NCI-H510A (cell line): ENCODE results near the gene ACSL5.
"Not testable (repeated sequence)": the region's sequence is repeated elsewhere in the genome, so short reads cannot be mapped to it uniquely, and the experiment has no call there.

Experiments
- DNase-seq: peaks from one replicate; lab custom pipeline; 2025; lab: John Stamatoyannopoulos, UW

The ACSL5 gene

GRCh38 chr10:112376396-112376790, 2.5 kb downstream of the ACSL5 start:
- DNase-seq = no peak

- DNase-seq = not testable (repeated sequence)
Observed at GRCh38 chr10:112377116-112377515, 3.2 kb downstream of the ACSL5 start.

- no peak for DNase-seq
Observed at GRCh38 chr10:112379635-112380296, 5.8 kb downstream of the ACSL5 start.

- DNase-seq = no peak
Observed at GRCh38 chr10:112382515-112383235, 8.8 kb downstream of the ACSL5 start.

GRCh38 chr10:112383325-112383724, 9.4 kb downstream of the ACSL5 start:
- DNase-seq = no peak

GRCh38 chr10:112384141-112384540, 10.2 kb downstream of the ACSL5 start:
- no peak for DNase-seq

- DNase-seq = no peak
Observed at GRCh38 chr10:112385201-112385600, 11.3 kb downstream of the ACSL5 start.

- DNase-seq = not testable (repeated sequence)
Observed at GRCh38 chr10:112388056-112388455, 14.1 kb downstream of the ACSL5 start.

GRCh38 chr10:112388548-112388947, 14.6 kb downstream of the ACSL5 start:
- no peak for DNase-seq

GRCh38 chr10:112389271-112389822, 15.4 kb downstream of the ACSL5 start:
- DNase-seq = no peak

- DNase-seq = no peak
Observed at GRCh38 chr10:112390125-112390703, 16.3 kb downstream of the ACSL5 start.

GRCh38 chr10:112393341-112393740, 19.4 kb downstream of the ACSL5 start:
- DNase-seq = no peak

GRCh38 chr10:112393827-112394226, 19.9 kb downstream of the ACSL5 start:
- DNase-seq = no peak

- no peak for DNase-seq
Observed at GRCh38 chr10:112394475-112394875, 20.6 kb downstream of the ACSL5 start.

- DNase-seq = no peak
Observed at GRCh38 chr10:112395809-112396530, 22.1 kb downstream of the ACSL5 start.

- DNase-seq = no peak
Observed at GRCh38 chr10:112397592-112397991, 23.7 kb downstream of the ACSL5 start.

- DNase-seq = no peak
Observed at GRCh38 chr10:112402917-112403316, 29.0 kb downstream of the ACSL5 start.

GRCh38 chr10:112404617-112405016, 30.7 kb downstream of the ACSL5 start:
- no peak for DNase-seq

GRCh38 chr10:112406806-112407205, 32.9 kb downstream of the ACSL5 start:
- DNase-seq = not testable (repeated sequence)

GRCh38 chr10:112407696-112408095, 33.8 kb downstream of the ACSL5 start:
- DNase-seq = no peak

GRCh38 chr10:112409299-112409698, 35.4 kb downstream of the ACSL5 start:
- DNase-seq = no peak

- no peak for DNase-seq
Observed at GRCh38 chr10:112409755-112410154, 35.8 kb downstream of the ACSL5 start.
